GM06990 (cell line): ENCODE data around the gene CAPN13.
"Not testable (repeated sequence)": the region's sequence is repeated elsewhere in the genome, so short reads cannot be mapped to it uniquely, and the experiment has no call there.

Experiments
- DNase-seq: peaks from one replicate; pipeline ENCODE4 v3.0.0-alpha.2; 2011; ENCODE audit not compliant: insufficient read length; ENCODE audit errors: extremely low read depth
- H3K27me3 ChIP-seq: replicated peaks from 2 replicates; pipeline ENCODE4 v1.6.0; 2011; ENCODE audit warnings: low read length; ENCODE audit not compliant: control insufficient read depth, insufficient read depth
- H3K36me3 ChIP-seq: 2 replicates; pipeline ENCODE4 v1.5.1; 2011; ENCODE audit warnings: low read length; ENCODE audit not compliant: control insufficient read depth, insufficient read depth
- H3K4me3 ChIP-seq: replicated peaks from 2 replicates; pipeline ENCODE4 v1.5.1; 2011; ENCODE audit warnings: low read depth, mild to moderate bottlenecking, control low read depth, low read length
- CTCF ChIP-seq: IDR thresholded peaks from 2 replicates; pipeline ENCODE4 v1.5.1; 2011; ENCODE audit warnings: low read length, control low read depth, mild to moderate bottlenecking, inconsistent platforms; ENCODE audit not compliant: insufficient read depth, poor library complexity, severe bottlenecking

The CAPN13 gene

GRCh38 chr2:30704309-30705020 is 102.8 kb downstream of the CAPN13 start:
- TF ChIP-seq CTCF: no peak
- H3K4me3 ChIP-seq: no peak overlapping the region
- no peak for DNase-seq
- H3K27me3 ChIP-seq: no peaks in the 10 kb centered on the region
- H3K36me3 ChIP-seq: no peaks in the 10 kb centered on the region

- no peak overlapping the region for H3K4me3 ChIP-seq
Measured at GRCh38 chr2:30702694-30703093, 104.6 kb downstream of the CAPN13 start.

GRCh38 chr2:30701782-30702181 is 105.5 kb downstream of the CAPN13 start:
- no peak for TF ChIP-seq CTCF
- H3K27me3 ChIP-seq: no peaks in the 10 kb centered on the region
- DNase-seq: no peak
- H3K36me3 ChIP-seq: no peaks in the 10 kb centered on the region
- no peak overlapping the region for H3K4me3 ChIP-seq

More at GRCh38 chr2:30702694-30703093, 104.6 kb downstream of the CAPN13 start:
- Histone ChIP-seq H3K36me3 (no peaks in the 10 kb centered on the region), H3K27me3 (no peaks in the 10 kb centered on the region)
- no peak for TF ChIP-seq CTCF
- no peak for DNase-seq

GRCh38 chr2:30697242-30698103 is 109.8 kb downstream of the CAPN13 start:
- not testable (repeated sequence) for DNase-seq, H3K27me3 ChIP-seq, H3K36me3 ChIP-seq, H3K4me3 ChIP-seq

- Histone ChIP-seq H3K4me3 (no peak overlapping the region), H3K36me3 (no peaks in the 10 kb centered on the region), H3K27me3 (no peaks in the 10 kb centered on the region; the same call in 1 of the 2 replicates)
- DNase-seq: no peak
- no peak for TF ChIP-seq CTCF
Measured at GRCh38 chr2:30695749-30696148, 111.5 kb downstream of the CAPN13 start.
